Liver (tissue), 9 donors: ENCODE results near the gene TCF12. TPM values are rescaled to one million over a fixed set of nuclear protein-coding genes. Genes with fewer than 3 reads are reported as not detected.

ENCODE experiments used
- DNase-seq: peaks from one replicate; pipeline ENCODE4 v3.0.0-alpha.2; 2017; ENCODE audit warnings: low spot score
- H3K27ac ChIP-seq, 2 donors: one replicate each; pipeline ENCODE4 v1.7.0; 2013; ENCODE audit warnings: inconsistent platforms in 2 of 2, low read length in 2 of 2, control low read depth in 1 of 2, low read depth in 1 of 2, mild to moderate bottlenecking in 1 of 2
- H3K27me3 ChIP-seq, 4 donors: one replicate each; pipeline versions ENCODE4 v1.6.1 to v1.7.0; 2013; ENCODE audit warnings: low read length in 3 of 4, inconsistent platforms in 1 of 4, mild to moderate bottlenecking in 1 of 4, moderate library complexity in 1 of 4; ENCODE audit not compliant: control insufficient read depth in 4 of 4, insufficient read depth in 4 of 4
- H3K36me3 ChIP-seq, 4 donors: one replicate each; pipeline versions ENCODE4 v1.6.1 to v1.7.0; 2013; ENCODE audit warnings: low read length in 3 of 4, mild to moderate bottlenecking in 3 of 4, low read depth in 1 of 4, moderate library complexity in 1 of 4; ENCODE audit not compliant: control insufficient read depth in 4 of 4, insufficient read depth in 3 of 4
- H3K4me1 ChIP-seq, 4 donors: one replicate each; pipeline versions ENCODE4 v1.6.1 to v1.7.0; 2013; ENCODE audit warnings: low read length in 3 of 4, mild to moderate bottlenecking in 3 of 4, moderate library complexity in 1 of 4; ENCODE audit not compliant: control insufficient read depth in 4 of 4, insufficient read depth in 4 of 4
- H3K4me3 ChIP-seq, 3 donors: one replicate each; pipeline versions ENCODE4 v1.6.1 to v1.7.0; 2013; ENCODE audit warnings: low read length in 3 of 3, control low read depth in 1 of 3, low read depth in 1 of 3, mild to moderate bottlenecking in 1 of 3
- H3K9ac ChIP-seq, 2 donors: one replicate each; pipeline ENCODE4 v1.7.0; 2013; ENCODE audit warnings: low read length in 2 of 2, mild to moderate bottlenecking in 2 of 2, moderate library complexity in 2 of 2, control low read depth in 1 of 2, low read depth in 1 of 2
- H3K9me3 ChIP-seq, 4 donors: one replicate each; pipeline versions ENCODE4 v1.6.1 to v1.7.0; 2013; ENCODE audit warnings: low read length in 3 of 4; ENCODE audit not compliant: control insufficient read depth in 4 of 4
- ATF3 ChIP-seq: IDR thresholded peaks from 2 replicates; pipeline ENCODE4 v1.6.1; 2016; ENCODE audit warnings: antibody characterized with exemption
- CTCF ChIP-seq: fragments of 150-350 bp; IDR thresholded peaks from 2 replicates; pipeline ENCODE4 v1.5.1; 2017; ENCODE audit warnings: improper control_type of control experiment, low read depth, low read length; ENCODE audit not compliant: missing input control
- EGR1 ChIP-seq, 2 donors: IDR thresholded peaks; 2 replicates each; pipeline ENCODE4 v1.6.1; 2016 to 2018; ENCODE audit warnings: antibody characterized with exemption in 2 of 2, low read depth in 2 of 2
- FOXA1 ChIP-seq: IDR thresholded peaks from 2 replicates; pipeline ENCODE4 v1.6.1; 2016; ENCODE audit warnings: antibody characterized with exemption
- FOXA2 ChIP-seq: IDR thresholded peaks from 2 replicates; pipeline ENCODE4 v1.6.1; 2016; ENCODE audit warnings: antibody characterized with exemption
- GABPA ChIP-seq, 2 donors: IDR thresholded peaks in 1 of 2; conservative IDR thresholded peaks in 1 of 2; 2 replicates each; pipeline ENCODE4 v1.6.1; 2016; ENCODE audit warnings: antibody characterized with exemption in 2 of 2, mild to moderate bottlenecking in 1 of 2, moderate library complexity in 1 of 2
- HNF4A ChIP-seq, 2 donors: conservative IDR thresholded peaks; 2 replicates each; pipeline ENCODE4 v1.6.1; 2016; ENCODE audit warnings: antibody characterized with exemption in 2 of 2, mild to moderate bottlenecking in 2 of 2
- HNF4G ChIP-seq: IDR thresholded peaks from 2 replicates; pipeline ENCODE4 v1.6.1; 2016; ENCODE audit warnings: antibody characterized with exemption
- JUND ChIP-seq, 2 donors: IDR thresholded peaks; 2 replicates each; pipeline ENCODE4 v1.6.1; 2016; ENCODE audit warnings: antibody characterized with exemption in 2 of 2
- MAX ChIP-seq: IDR thresholded peaks from 2 replicates; pipeline ENCODE4 v1.6.1; 2016; ENCODE audit warnings: antibody characterized with exemption
- NR2F2 ChIP-seq: IDR thresholded peaks from 2 replicates; pipeline ENCODE4 v1.6.1; 2016; ENCODE audit warnings: antibody characterized with exemption
- RAD21 ChIP-seq, 2 donors: IDR thresholded peaks; 2 replicates each; pipeline ENCODE4 v1.6.1; 2016; ENCODE audit warnings: antibody characterized with exemption in 2 of 2, mild to moderate bottlenecking in 2 of 2
- REST ChIP-seq: IDR thresholded peaks from 2 replicates; pipeline ENCODE4 v1.6.1; 2016; ENCODE audit warnings: antibody characterized with exemption, mild to moderate bottlenecking
- RXRA ChIP-seq, 2 donors: IDR thresholded peaks; 2 replicates each; pipeline ENCODE4 v1.6.1; 2017 to 2018; ENCODE audit warnings: antibody characterized with exemption in 2 of 2, mild to moderate bottlenecking in 1 of 2
- SP1 ChIP-seq: IDR thresholded peaks from 2 replicates; pipeline ENCODE4 v1.6.1; 2018; ENCODE audit warnings: antibody characterized with exemption, mild to moderate bottlenecking
- TAF1 ChIP-seq: conservative IDR thresholded peaks from 2 replicates; pipeline ENCODE4 v1.6.1; 2016; ENCODE audit warnings: antibody characterized with exemption, mild to moderate bottlenecking
- YY1 ChIP-seq: IDR thresholded peaks from 2 replicates; pipeline ENCODE4 v1.6.1; 2016; ENCODE audit warnings: antibody characterized with exemption, mild to moderate bottlenecking
- ZBTB33 ChIP-seq: IDR thresholded peaks from 2 replicates; pipeline ENCODE4 v1.6.1; 2016; ENCODE audit warnings: antibody characterized with exemption
- WGBS: extraction: QIAGEN DNeasy Blood & Tissue Kit; methylation state at CpG from one replicate; pipeline ENCODE4 v1.1.7; 2013; 5-methylcytosine and 5-hydroxymethylcytosine counted together
- polyA plus RNA-seq, 2 donors: library from polyadenylated mRNA; stranded (reverse) in 1 of 2; unstranded in 1 of 2; fragments of 200-250 nt in 1 of 2; fragments of >200 nt in 1 of 2; fragmentation: Nextera tagmentation in 1 of 2; extraction: Ambion mirVana in 1 of 2; gene quantifications; one replicate each; pipeline versions ENCODE4 v1.2.1 to v1.2.3, GENCODE V29; 2013 to 2015
- total RNA-seq, 2 donors: library from RNA; depleted of rRNA; stranded (reverse); fragments of >200 nt; gene quantifications; one replicate each; pipeline ENCODE4 v1.2.3, GENCODE V29; 2014
- donor health status: healthy.
- donor health status: healthy.
- donor health status: healthy.
- donor health status: healthy.
- donor health status: healthy.

TCF12 gene
- total and polyA plus RNA-seq, 4 donors, result 8.7 to 38.3 (median 22.3) TPM

DNA sequence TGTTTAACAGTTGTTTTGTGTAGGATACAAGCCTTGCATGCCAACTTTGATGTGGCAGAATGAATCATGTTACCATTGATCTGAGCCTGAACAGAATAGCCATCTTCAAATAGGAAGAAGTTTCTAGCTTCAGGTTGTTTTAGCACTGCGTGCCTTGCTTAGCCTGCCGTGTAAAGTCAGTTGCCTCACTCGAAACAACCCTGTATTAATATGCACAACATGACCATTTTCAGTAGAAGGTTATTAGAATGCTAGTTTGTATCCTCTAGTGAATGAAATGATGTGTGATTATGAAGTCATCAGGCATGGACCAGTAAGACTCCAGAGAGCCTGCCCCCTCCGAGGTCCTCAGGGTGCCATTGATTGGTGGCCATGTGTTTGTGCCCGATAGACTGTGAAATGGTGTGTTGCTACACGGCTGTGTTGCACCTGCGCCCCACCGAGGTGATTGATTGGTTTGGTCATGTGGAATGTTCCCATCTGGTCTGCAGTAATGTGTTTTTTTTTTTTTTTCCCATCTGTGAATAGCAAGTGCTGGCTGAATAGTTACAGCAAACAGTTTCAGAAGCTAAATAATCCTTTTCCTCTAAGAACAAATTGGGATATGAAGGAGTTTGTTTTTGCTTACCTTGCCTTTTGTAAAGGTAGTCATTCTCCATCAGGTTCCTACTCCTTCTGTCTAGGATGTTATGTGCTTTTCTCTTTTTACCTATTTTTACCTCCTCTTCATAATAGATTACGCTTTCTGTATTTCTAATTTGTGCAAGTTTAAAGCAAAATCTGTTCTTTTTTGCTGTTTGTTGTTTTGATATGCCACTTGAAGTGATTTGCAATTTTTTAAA is 214.9 kb downstream of the TCF12 start:
- TF ChIP-seq ATF3 (no peak), TAF1 (no peak), FOXA1 (no peak), JUND (IDR thresholded peaks at IDR 0.05) (no peak), CTCF (no peak), RXRA (IDR thresholded peaks at IDR 0.05) (no peak)
- Histone ChIP-seq H3K27ac (no peak overlapping the region), H3K4me1 (peaks cover 2 to 10% (median 3%) of the 10 kb centered on the region in 4 donors), H3K4me3 (no peak overlapping the region), H3K36me3 (no peaks in the 10 kb centered on the region), H3K9ac (no peak overlapping the region), H3K27me3 (no peaks in the 10 kb centered on the region), H3K9me3 (no peaks in the 10 kb centered on the region)
- WGBS, result 79% methylated on average over 9 of the region's 9 CpGs
- DNase-seq, result no peak

DNA sequence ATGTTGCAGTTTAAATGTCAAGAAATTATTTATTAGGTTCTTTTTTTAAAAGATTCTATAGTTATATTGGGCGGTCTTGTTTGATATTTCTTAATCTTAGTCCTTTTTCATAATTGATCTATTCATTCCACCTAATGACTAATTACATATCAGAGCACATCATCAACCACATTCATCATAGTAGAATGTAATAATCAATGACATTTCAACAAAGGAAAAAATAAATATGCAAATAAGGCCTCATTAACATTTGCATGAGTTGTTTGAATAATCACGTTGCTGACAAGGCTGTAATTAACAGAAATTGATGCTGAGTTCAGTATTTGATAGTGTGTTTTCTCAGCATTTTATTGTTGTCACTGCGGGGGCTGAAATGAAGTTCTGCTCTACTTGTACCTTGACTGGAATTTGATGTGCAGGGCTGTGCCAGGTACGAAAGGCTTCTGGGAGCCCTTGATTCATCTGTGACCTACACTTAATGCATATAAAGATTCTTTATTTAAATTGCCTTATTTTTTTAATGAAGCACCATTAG is 215.7 kb downstream of the TCF12 start:
- Histone ChIP-seq H3K27ac (no peak overlapping the region), H3K4me3 (no peak overlapping the region), H3K9me3 (no peaks in the 10 kb centered on the region), H3K4me1 (peaks cover 2 to 10% (median 3%) of the 10 kb centered on the region in 4 donors), H3K36me3 (no peaks in the 10 kb centered on the region), H3K27me3 (no peaks in the 10 kb centered on the region), H3K9ac (no peak overlapping the region)
- no peak for TF ChIP-seq ATF3
- no peak for TF ChIP-seq FOXA1
- no peak for TF ChIP-seq ZBTB33
- TF ChIP-seq NR2F2, result no peak
- TF ChIP-seq HNF4A (conservative IDR thresholded peaks at IDR 0.05), result no peak
- TF ChIP-seq MAX, result no peak
- no peak for TF ChIP-seq YY1
- no peak for TF ChIP-seq REST
- no peak for TF ChIP-seq CTCF
- TF ChIP-seq FOXA2, result no peak
- no peak for TF ChIP-seq JUND (IDR thresholded peaks at IDR 0.05)
- no peak for TF ChIP-seq RAD21 (IDR thresholded peaks at IDR 0.05)
- TF ChIP-seq RXRA (IDR thresholded peaks at IDR 0.05), result no peak
- no peak for TF ChIP-seq EGR1 (IDR thresholded peaks at IDR 0.05; ENCODE audit: low read depth in 2 of 2)
- TF ChIP-seq GABPA (IDR thresholded peaks at IDR 0.05 in 1 of 2, conservative IDR thresholded peaks at IDR 0.05 in 1 of 2), result no peak
- TF ChIP-seq HNF4G, result no peak
- no peak for TF ChIP-seq SP1
- no peak for TF ChIP-seq TAF1
- no peak for DNase-seq
- WGBS, result 89% methylated on average over 4 of the region's 4 CpGs
